ENCODE results near the gene OR2C3.

OR2C3 gene

GRCh38 chr1:247518613-247518891 is 17.7 kb downstream of the OR2C3 start:
- H3K4me2 ChIP-seq (ENCODE audit: low read length): no peak overlapping the region
- H3K4me1 ChIP-seq (ENCODE audit: low read length): no peaks in the 10 kb centered on the region
- H3K9me3 ChIP-seq (ENCODE audit: insufficient read depth, low read length): 0 out of 2 replicates have a peak, but pooled peaks cover 4% of the 10 kb centered on the region
- TF ChIP-seq CTCF (IDR thresholded peaks at IDR 0.05; ENCODE audit: low read depth, low read length): no peak
- TF ChIP-seq EZH2phosphoT487 (IDR thresholded peaks at IDR 0.05; ENCODE audit: low read depth): no peak
- H3K27ac ChIP-seq (ENCODE audit: low read length): no peak overlapping the region
- no peak overlapping the region for H3K9ac ChIP-seq (ENCODE audit: low read length)
- no peaks in the 10 kb centered on the region for H3K27me3 ChIP-seq (ENCODE audit: low read depth, low read length)
- H3K4me3 ChIP-seq (ENCODE audit: low read length): no peak overlapping the region
- H3K79me2 ChIP-seq (ENCODE audit: low read length): no peaks in the 10 kb centered on the region
- no peaks in the 10 kb centered on the region for H4K20me1 ChIP-seq (ENCODE audit: insufficient read depth, low read length)
- no peak overlapping the region for H2AFZ ChIP-seq (ENCODE audit: low read depth, low read length)
- H3K36me3 ChIP-seq (replicated peaks; ENCODE audit: low read depth, low read length): no peaks in the 10 kb centered on the region

- Histone ChIP-seq H4K20me1 (ENCODE audit: insufficient read depth, low read length) (no peaks in the 10 kb centered on the region), H3K79me2 (ENCODE audit: low read length) (no peaks in the 10 kb centered on the region), H3K4me2 (ENCODE audit: low read length) (no peak overlapping the region), H3K9ac (ENCODE audit: low read length) (no peak overlapping the region), H3K27ac (ENCODE audit: low read length) (no peak overlapping the region), H3K27me3 (ENCODE audit: low read depth, low read length) (no peaks in the 10 kb centered on the region), H3K36me3 (replicated peaks; ENCODE audit: low read depth, low read length) (no peaks in the 10 kb centered on the region), H2AFZ (ENCODE audit: low read depth, low read length) (no peak overlapping the region), H3K4me1 (ENCODE audit: low read length) (no peaks in the 10 kb centered on the region), H3K4me3 (ENCODE audit: low read length) (no peak overlapping the region), H3K9me3 (ENCODE audit: insufficient read depth, low read length) (0 out of 2 replicates have a peak, but pooled peaks cover 4% of the 10 kb centered on the region)
- no peak for TF ChIP-seq CTCF (IDR thresholded peaks at IDR 0.05; ENCODE audit: low read depth, low read length)
- no peak for TF ChIP-seq EZH2phosphoT487 (IDR thresholded peaks at IDR 0.05; ENCODE audit: low read depth)
Measured at GRCh38 chr1:247517795-247518612, 18.2 kb downstream of the OR2C3 start.

DNA sequence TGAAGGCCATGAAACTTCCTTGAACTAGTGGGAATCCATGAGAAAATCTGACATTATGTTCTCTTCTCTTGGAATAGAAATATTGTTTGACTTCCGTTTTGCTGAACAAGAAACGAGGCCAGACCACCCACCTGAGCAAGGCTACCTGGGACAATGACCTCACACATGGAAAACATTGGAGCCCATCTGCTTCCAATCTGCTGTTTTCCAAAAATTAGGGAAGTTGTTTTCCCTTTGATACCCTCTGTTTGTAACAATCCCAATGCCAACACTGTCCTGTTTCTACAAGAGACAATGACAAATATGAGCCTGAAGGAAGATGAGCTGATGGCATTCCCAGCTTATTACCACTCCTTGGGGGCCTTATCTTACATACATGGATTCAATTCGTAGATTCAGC is 29.4 kb downstream of the OR2C3 start:
- no peak overlapping the region for H3K9ac ChIP-seq (ENCODE audit: low read length)
- H3K36me3 ChIP-seq (replicated peaks; ENCODE audit: low read depth, low read length): no peaks in the 10 kb centered on the region
- H3K79me2 ChIP-seq (ENCODE audit: low read length): no peaks in the 10 kb centered on the region
- H4K20me1 ChIP-seq (ENCODE audit: insufficient read depth, low read length): no peaks in the 10 kb centered on the region
- no peak overlapping the region for H3K27ac ChIP-seq (ENCODE audit: low read length)
- TF ChIP-seq CTCF (IDR thresholded peaks at IDR 0.05; ENCODE audit: low read depth, low read length) (no peak), EZH2phosphoT487 (IDR thresholded peaks at IDR 0.05; ENCODE audit: low read depth) (no peak)
- no peaks in the 10 kb centered on the region for H3K9me3 ChIP-seq (ENCODE audit: insufficient read depth, low read length)
- H3K27me3 ChIP-seq (ENCODE audit: low read depth, low read length): 0 out of 2 replicates have a peak, but pooled peaks cover 3% of the 10 kb centered on the region
- H3K4me1 ChIP-seq (ENCODE audit: low read length): no peaks in the 10 kb centered on the region
- H3K4me2 ChIP-seq (ENCODE audit: low read length): no peak overlapping the region
- H2AFZ ChIP-seq (ENCODE audit: low read depth, low read length): no peak overlapping the region
- no peak overlapping the region for H3K4me3 ChIP-seq (ENCODE audit: low read length)

DNA sequence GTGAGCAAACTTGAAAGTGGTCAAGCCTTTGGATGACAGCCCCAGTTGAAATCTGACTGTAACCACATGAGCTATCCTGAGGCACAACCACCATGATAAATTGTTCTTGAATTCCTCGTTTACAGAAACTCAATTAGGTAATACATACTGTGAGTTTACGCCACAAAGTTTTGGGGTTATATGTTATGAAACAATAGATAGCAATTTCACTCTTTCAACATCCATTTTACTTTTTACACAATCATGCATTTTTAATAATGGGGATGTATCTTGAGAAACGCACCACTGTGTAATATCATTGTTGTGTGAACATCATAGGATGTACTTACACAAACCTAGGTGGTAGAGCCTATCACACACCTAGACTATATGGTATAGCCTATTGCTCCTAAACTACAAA is 35.4 kb downstream of the OR2C3 start:
- no peak for TF ChIP-seq EZH2phosphoT487 (IDR thresholded peaks at IDR 0.05; ENCODE audit: low read depth)
- TF ChIP-seq CTCF (IDR thresholded peaks at IDR 0.05; ENCODE audit: low read depth, low read length): no peak
- Histone ChIP-seq H3K4me1 (ENCODE audit: low read length) (peaks cover 7% of the 10 kb centered on the region; the same call in 1 of the 2 replicates), H3K27me3 (ENCODE audit: low read depth, low read length) (no peaks in the 10 kb centered on the region), H3K4me3 (ENCODE audit: low read length) (no peak overlapping the region), H4K20me1 (ENCODE audit: insufficient read depth, low read length) (no peaks in the 10 kb centered on the region), H3K79me2 (ENCODE audit: low read length) (no peaks in the 10 kb centered on the region), H3K27ac (ENCODE audit: low read length) (no peak overlapping the region), H3K4me2 (ENCODE audit: low read length) (no peak overlapping the region), H3K36me3 (replicated peaks; ENCODE audit: low read depth, low read length) (no peaks in the 10 kb centered on the region), H3K9me3 (ENCODE audit: insufficient read depth, low read length) (no peaks in the 10 kb centered on the region), H3K9ac (ENCODE audit: low read length) (no peak overlapping the region), H2AFZ (ENCODE audit: low read depth, low read length) (no peak overlapping the region)

Measured in OCI-LY3 (cell line).